ENCODE results near the gene SOX5.

Gene SOX5

GRCh38 chr12:23899434-23899833 is 50.0 kb downstream of the SOX5 start:
- Histone ChIP-seq H4K12ac (ENCODE audit: low read depth, low read length) (no peak overlapping the region), H4K8ac (ENCODE audit: low read depth, low read length) (no peak overlapping the region), H2BK120ac (ENCODE audit: insufficient read depth, low read length, poor library complexity) (no peak overlapping the region), H3K27me3 (ENCODE audit: insufficient read depth, low read length) (no peaks in the 10 kb centered on the region), H3K14ac (ENCODE audit: low read length) (no peak overlapping the region), H2AFZ (ENCODE audit: insufficient read depth, low read length, poor library complexity) (no peak overlapping the region), H2BK12ac (ENCODE audit: low read length) (no peak overlapping the region), H3K18ac (ENCODE audit: low read length) (no peak overlapping the region), H2BK5ac (ENCODE audit: low read depth, low read length, poor library complexity) (no peak overlapping the region), H3K79me1 (ENCODE audit: low read length) (no peaks in the 10 kb centered on the region), H3K4me1 (ENCODE audit: control insufficient read depth in 1 of 2, insufficient read depth in 2 of 2, low read length in 2 of 2) (peaks cover 0 to 4% of the 10 kb centered on the region in 2 experiments), H3K4me3 (ENCODE audit: low read depth, low read length) (no peak overlapping the region), H3K9me3 (ENCODE audit: insufficient read depth, low read depth, low read length) (no peaks in the 10 kb centered on the region), H3K4me2 (ENCODE audit: low read length) (no peak overlapping the region), H4K91ac (ENCODE audit: low read depth, low read length) (no peak overlapping the region), H3K4ac (ENCODE audit: low read depth, low read length) (no peak overlapping the region), H3K23ac (ENCODE audit: low read length) (no peak overlapping the region), H3K27ac (ENCODE audit: low read depth, low read length) (no peak overlapping the region), H2AK5ac (ENCODE audit: low read length) (no peak overlapping the region), H3K9ac (ENCODE audit: low read length) (no peak overlapping the region), H3K36me3 (ENCODE audit: control insufficient read depth in 1 of 2, insufficient read depth in 2 of 2, low read length in 2 of 2) (no peaks in the 10 kb centered on the region), H3K79me2 (ENCODE audit: control insufficient read depth, insufficient read depth, low read length, poor library complexity) (no peaks in the 10 kb centered on the region)
- DNase-seq: no peak
- WGBS (ENCODE audit: extremely low coverage, insufficient coverage, insufficient read length): no CpG with 5 or more reads among the region's 3 CpGs

- H3K9ac ChIP-seq (ENCODE audit: low read length): no peak overlapping the region
- H2AFZ ChIP-seq (ENCODE audit: insufficient read depth, low read length, poor library complexity): no peak overlapping the region
- H2AK5ac ChIP-seq (ENCODE audit: low read length): no peak overlapping the region
- no peak overlapping the region for H2BK5ac ChIP-seq (ENCODE audit: low read depth, low read length, poor library complexity)
- H3K27me3 ChIP-seq (ENCODE audit: insufficient read depth, low read length): no peaks in the 10 kb centered on the region
- H3K27ac ChIP-seq (ENCODE audit: low read depth, low read length): no peak overlapping the region
- WGBS (ENCODE audit: extremely low coverage, insufficient coverage, insufficient read length): no CpG with 5 or more reads among the region's 1 CpG
- no peak overlapping the region for H3K4me3 ChIP-seq (ENCODE audit: low read depth, low read length)
- no peaks in the 10 kb centered on the region for H3K79me2 ChIP-seq (ENCODE audit: control insufficient read depth, insufficient read depth, low read length, poor library complexity)
- H2BK12ac ChIP-seq (ENCODE audit: low read length): no peak overlapping the region
- H3K23ac ChIP-seq (ENCODE audit: low read length): no peak overlapping the region
- H3K4me1 ChIP-seq (ENCODE audit: control insufficient read depth in 1 of 2, insufficient read depth in 2 of 2, low read length in 2 of 2): peaks cover 0 to 4% of the 10 kb centered on the region in 2 experiments
- no peak for DNase-seq
- no peak overlapping the region for H3K4me2 ChIP-seq (ENCODE audit: low read length)
- no peak overlapping the region for H3K18ac ChIP-seq (ENCODE audit: low read length)
- no peak overlapping the region for H3K4ac ChIP-seq (ENCODE audit: low read depth, low read length)
- no peak overlapping the region for H4K8ac ChIP-seq (ENCODE audit: low read depth, low read length)
- H3K14ac ChIP-seq (ENCODE audit: low read length): no peak overlapping the region
- peaks cover 0 to 1% of the 10 kb centered on the region in 2 experiments for H3K36me3 ChIP-seq (ENCODE audit: control insufficient read depth in 1 of 2, insufficient read depth in 2 of 2, low read length in 2 of 2)
- H3K79me1 ChIP-seq (ENCODE audit: low read length): no peaks in the 10 kb centered on the region
- H2BK120ac ChIP-seq (ENCODE audit: insufficient read depth, low read length, poor library complexity): no peak overlapping the region
- no peak overlapping the region for H4K12ac ChIP-seq (ENCODE audit: low read depth, low read length)
- H3K9me3 ChIP-seq (ENCODE audit: insufficient read depth, low read depth, low read length): no peaks in the 10 kb centered on the region
- H4K91ac ChIP-seq (ENCODE audit: low read depth, low read length): no peak overlapping the region
Measured at GRCh38 chr12:23898121-23898520, 51.3 kb downstream of the SOX5 start.

GRCh38 chr12:23895792-23896218 is 53.7 kb downstream of the SOX5 start:
- Histone ChIP-seq H3K4me3 (ENCODE audit: low read depth, low read length) (no peak overlapping the region), H4K8ac (ENCODE audit: low read depth, low read length) (no peak overlapping the region), H3K14ac (ENCODE audit: low read length) (no peak overlapping the region), H3K4ac (ENCODE audit: low read depth, low read length) (no peak overlapping the region), H3K9ac (ENCODE audit: low read length) (no peak overlapping the region), H2BK12ac (ENCODE audit: low read length) (no peak overlapping the region), H2BK5ac (ENCODE audit: low read depth, low read length, poor library complexity) (no peak overlapping the region), H3K36me3 (ENCODE audit: control insufficient read depth in 1 of 2, insufficient read depth in 2 of 2, low read length in 2 of 2) (peaks cover 0 to 1% of the 10 kb centered on the region in 2 experiments), H3K4me2 (ENCODE audit: low read length) (no peak overlapping the region), H3K23ac (ENCODE audit: low read length) (no peak overlapping the region), H3K79me2 (ENCODE audit: control insufficient read depth, insufficient read depth, low read length, poor library complexity) (no peaks in the 10 kb centered on the region), H3K27ac (ENCODE audit: low read depth, low read length) (peak overlapping the region; percentile 28), H2AK5ac (ENCODE audit: low read length) (no peak overlapping the region), H3K9me3 (ENCODE audit: insufficient read depth, low read depth, low read length) (no peaks in the 10 kb centered on the region), H4K91ac (ENCODE audit: low read depth, low read length) (no peak overlapping the region), H3K27me3 (ENCODE audit: insufficient read depth, low read length) (no peaks in the 10 kb centered on the region), H2BK120ac (ENCODE audit: insufficient read depth, low read length, poor library complexity) (no peak overlapping the region), H3K79me1 (ENCODE audit: low read length) (no peaks in the 10 kb centered on the region), H2AFZ (ENCODE audit: insufficient read depth, low read length, poor library complexity) (no peak overlapping the region), H3K4me1 (ENCODE audit: control insufficient read depth in 1 of 2, insufficient read depth in 2 of 2, low read length in 2 of 2) (peaks cover 0 to 4% of the 10 kb centered on the region in 2 experiments), H3K18ac (ENCODE audit: low read length) (no peak overlapping the region), H4K12ac (ENCODE audit: low read depth, low read length) (no peak overlapping the region)
- no CpG with 5 or more reads among the region's 5 CpGs for WGBS (ENCODE audit: extremely low coverage, insufficient coverage, insufficient read length)
- DNase-seq: no peak

- no peak overlapping the region for H4K91ac ChIP-seq (ENCODE audit: low read depth, low read length)
- no peak overlapping the region for H3K9ac ChIP-seq (ENCODE audit: low read length)
- H3K4me2 ChIP-seq (ENCODE audit: low read length): no peak overlapping the region
- no peak overlapping the region for H4K8ac ChIP-seq (ENCODE audit: low read depth, low read length)
- H3K23ac ChIP-seq (ENCODE audit: low read length): no peak overlapping the region
- H3K9me3 ChIP-seq (ENCODE audit: insufficient read depth, low read depth, low read length): no peaks in the 10 kb centered on the region
- WGBS (ENCODE audit: extremely low coverage, insufficient coverage, insufficient read length): no CpG with 5 or more reads among the region's 1 CpG
- H3K79me1 ChIP-seq (ENCODE audit: low read length): no peaks in the 10 kb centered on the region
- no peak overlapping the region for H3K18ac ChIP-seq (ENCODE audit: low read length)
- DNase-seq: peak in 1 of 2 donors; percentile 3
- no peak overlapping the region for H2AK5ac ChIP-seq (ENCODE audit: low read length)
- peaks cover 0 to 1% of the 10 kb centered on the region in 2 experiments for H3K36me3 ChIP-seq (ENCODE audit: control insufficient read depth in 1 of 2, insufficient read depth in 2 of 2, low read length in 2 of 2)
- H2BK12ac ChIP-seq (ENCODE audit: low read length): no peak overlapping the region
- no peak overlapping the region for H2BK5ac ChIP-seq (ENCODE audit: low read depth, low read length, poor library complexity)
- H3K4ac ChIP-seq (ENCODE audit: low read depth, low read length): no peak overlapping the region
- H3K27me3 ChIP-seq (ENCODE audit: insufficient read depth, low read length): no peaks in the 10 kb centered on the region
- H4K12ac ChIP-seq (ENCODE audit: low read depth, low read length): no peak overlapping the region
- H2AFZ ChIP-seq (ENCODE audit: insufficient read depth, low read length, poor library complexity): no peak overlapping the region
- H3K79me2 ChIP-seq (ENCODE audit: control insufficient read depth, insufficient read depth, low read length, poor library complexity): no peaks in the 10 kb centered on the region
- no peak overlapping the region for H3K27ac ChIP-seq (ENCODE audit: low read depth, low read length)
- no peak overlapping the region for H3K4me3 ChIP-seq (ENCODE audit: low read depth, low read length)
- peaks cover 0 to 3% of the 10 kb centered on the region in 2 experiments for H3K4me1 ChIP-seq (ENCODE audit: control insufficient read depth in 1 of 2, insufficient read depth in 2 of 2, low read length in 2 of 2)
- no peak overlapping the region for H2BK120ac ChIP-seq (ENCODE audit: insufficient read depth, low read length, poor library complexity)
- H3K14ac ChIP-seq (ENCODE audit: low read length): no peak overlapping the region
Measured at GRCh38 chr12:23893611-23894010, 55.9 kb downstream of the SOX5 start.
